ENCODE data around the gene RBM11.
"Not testable (repeated sequence)": the region's sequence is repeated elsewhere in the genome, so short reads cannot be mapped to it uniquely, and the experiment has no call there.

Gene RBM11

GRCh38 chr21:14215971-14216641 is at the start of gene RBM11:
RBM11 (plus strand) TSS chr21:14216157; CDS start chr21:14216187, 30 bp downstream.
- Histone ChIP-seq H3K27ac (ENCODE audit: low read depth, low read length) (no peak within 1 kb of the TSS), H3K4me3 (ENCODE audit: low read depth in 1 of 2, low read length in 2 of 2) (peak within 1 kb of the TSS; percentile 79 to 95), H3K9me3 (ENCODE audit: control insufficient read depth in 1 of 2, low read length in 2 of 2) (no peaks in the 10 kb centered on the region), H3K27me3 (ENCODE audit: control insufficient read depth in 1 of 2, insufficient read depth in 2 of 2, low read length in 2 of 2) (peaks cover 0 to 4% of the 10 kb centered on the region in 2 donors), H3K4me1 (ENCODE audit: control insufficient read depth in 1 of 2, insufficient read depth in 2 of 2, low read length in 2 of 2) (no peaks in the 10 kb centered on the region), H3K9ac (ENCODE audit: low read depth in 1 of 2, low read length in 2 of 2) (peak within 1 kb of the TSS in 1 of 2 donors; percentile 54), H3K36me3 (ENCODE audit: control insufficient read depth in 1 of 2, insufficient read depth in 2 of 2, low read length in 2 of 2) (no peaks in the 10 kb centered on the region)

- H3K4me3 ChIP-seq (ENCODE audit: low read depth in 1 of 2, low read length in 2 of 2); H3K4me1 ChIP-seq (ENCODE audit: control insufficient read depth in 1 of 2, insufficient read depth in 2 of 2, low read length in 2 of 2): not testable (repeated sequence)
These were observed 49.3 kb upstream of the RBM11 start for GRCh38 chr21:14166463-14167223.

GRCh38 chr21:14206222-14206621 is 9.7 kb upstream of the RBM11 start:
- H3K4me3 ChIP-seq (ENCODE audit: low read depth in 1 of 2, low read length in 2 of 2), result no peak overlapping the region

More at GRCh38 chr21:14166463-14167223, 49.3 kb upstream of the RBM11 start:
- H3K27me3 ChIP-seq (ENCODE audit: control insufficient read depth in 1 of 2, insufficient read depth in 2 of 2, low read length in 2 of 2); H3K36me3 ChIP-seq (ENCODE audit: control insufficient read depth in 1 of 2, insufficient read depth in 2 of 2, low read length in 2 of 2); H3K9ac ChIP-seq (ENCODE audit: low read depth in 1 of 2, low read length in 2 of 2); H3K27ac ChIP-seq (ENCODE audit: low read depth, low read length); H3K9me3 ChIP-seq (ENCODE audit: control insufficient read depth in 1 of 2, low read length in 2 of 2): not testable (repeated sequence)

GRCh38 chr21:14210738-14211137 is 5.2 kb upstream of the RBM11 start, which contains the start of gene LIPI:
LIPI (minus strand) TSS chr21:14210955; CDS start chr21:14210845, 110 bp downstream.
- Histone ChIP-seq H3K9ac (ENCODE audit: low read depth in 1 of 2, low read length in 2 of 2) (no peak within 1 kb of the TSS), H3K36me3 (ENCODE audit: control insufficient read depth in 1 of 2, insufficient read depth in 2 of 2, low read length in 2 of 2) (no peaks in the 10 kb centered on the region), H3K4me1 (ENCODE audit: control insufficient read depth in 1 of 2, insufficient read depth in 2 of 2, low read length in 2 of 2) (no peaks in the 10 kb centered on the region), H3K27me3 (ENCODE audit: control insufficient read depth in 1 of 2, insufficient read depth in 2 of 2, low read length in 2 of 2) (peaks cover 0 to 4% of the 10 kb centered on the region in 2 donors), H3K4me3 (ENCODE audit: low read depth in 1 of 2, low read length in 2 of 2) (no peak within 1 kb of the TSS), H3K9me3 (ENCODE audit: control insufficient read depth in 1 of 2, low read length in 2 of 2) (no peaks in the 10 kb centered on the region), H3K27ac (ENCODE audit: low read depth, low read length) (no peak within 1 kb of the TSS)

More at GRCh38 chr21:14206222-14206621, 9.7 kb upstream of the RBM11 start:
- Histone ChIP-seq H3K4me1 (ENCODE audit: control insufficient read depth in 1 of 2, insufficient read depth in 2 of 2, low read length in 2 of 2) (no peaks in the 10 kb centered on the region), H3K27ac (ENCODE audit: low read depth, low read length) (no peak overlapping the region), H3K9me3 (ENCODE audit: control insufficient read depth in 1 of 2, low read length in 2 of 2) (no peaks in the 10 kb centered on the region), H3K27me3 (ENCODE audit: control insufficient read depth in 1 of 2, insufficient read depth in 2 of 2, low read length in 2 of 2) (no peaks in the 10 kb centered on the region), H3K9ac (ENCODE audit: low read depth in 1 of 2, low read length in 2 of 2) (no peak overlapping the region), H3K36me3 (ENCODE audit: control insufficient read depth in 1 of 2, insufficient read depth in 2 of 2, low read length in 2 of 2) (no peaks in the 10 kb centered on the region)

- Histone ChIP-seq H3K27ac (ENCODE audit: low read depth, low read length) (no peak overlapping the region), H3K9ac (ENCODE audit: low read depth in 1 of 2, low read length in 2 of 2) (no peak overlapping the region), H3K36me3 (ENCODE audit: control insufficient read depth in 1 of 2, insufficient read depth in 2 of 2, low read length in 2 of 2) (no peaks in the 10 kb centered on the region), H3K9me3 (ENCODE audit: control insufficient read depth in 1 of 2, low read length in 2 of 2) (no peaks in the 10 kb centered on the region), H3K27me3 (ENCODE audit: control insufficient read depth in 1 of 2, insufficient read depth in 2 of 2, low read length in 2 of 2) (peaks cover 0 to 4% of the 10 kb centered on the region in 2 donors), H3K4me1 (ENCODE audit: control insufficient read depth in 1 of 2, insufficient read depth in 2 of 2, low read length in 2 of 2) (no peaks in the 10 kb centered on the region), H3K4me3 (ENCODE audit: low read depth in 1 of 2, low read length in 2 of 2) (no peak overlapping the region)
These were observed 2.8 kb upstream of the RBM11 start for GRCh38 chr21:14213164-14213563.

GRCh38 chr21:14223365-14223764 is 7.4 kb downstream of the RBM11 start:
- H3K27ac ChIP-seq (ENCODE audit: low read depth, low read length), result no peak overlapping the region
- H3K27me3 ChIP-seq (ENCODE audit: control insufficient read depth in 1 of 2, insufficient read depth in 2 of 2, low read length in 2 of 2), result no peaks in the 10 kb centered on the region
- no peak overlapping the region for H3K4me3 ChIP-seq (ENCODE audit: low read depth in 1 of 2, low read length in 2 of 2)

GRCh38 chr21:14229399-14229798 is 13.4 kb downstream of the RBM11 start:
- H3K36me3 ChIP-seq (ENCODE audit: control insufficient read depth in 1 of 2, insufficient read depth in 2 of 2, low read length in 2 of 2), result no peaks in the 10 kb centered on the region
- H3K27me3 ChIP-seq (ENCODE audit: control insufficient read depth in 1 of 2, insufficient read depth in 2 of 2, low read length in 2 of 2), result no peaks in the 10 kb centered on the region
- no peaks in the 10 kb centered on the region for H3K4me1 ChIP-seq (ENCODE audit: control insufficient read depth in 1 of 2, insufficient read depth in 2 of 2, low read length in 2 of 2)
- H3K9ac ChIP-seq (ENCODE audit: low read depth in 1 of 2, low read length in 2 of 2), result no peak overlapping the region
- H3K27ac ChIP-seq (ENCODE audit: low read depth, low read length), result no peak overlapping the region
- H3K9me3 ChIP-seq (ENCODE audit: control insufficient read depth in 1 of 2, low read length in 2 of 2), result peaks cover 6 to 18% of the 10 kb centered on the region in 2 donors
- no peak overlapping the region for H3K4me3 ChIP-seq (ENCODE audit: low read depth in 1 of 2, low read length in 2 of 2)

More at GRCh38 chr21:14223365-14223764, 7.4 kb downstream of the RBM11 start:
- H3K4me1 ChIP-seq (ENCODE audit: control insufficient read depth in 1 of 2, insufficient read depth in 2 of 2, low read length in 2 of 2), result no peaks in the 10 kb centered on the region
- no peaks in the 10 kb centered on the region for H3K36me3 ChIP-seq (ENCODE audit: control insufficient read depth in 1 of 2, insufficient read depth in 2 of 2, low read length in 2 of 2)
- H3K9ac ChIP-seq (ENCODE audit: low read depth in 1 of 2, low read length in 2 of 2), result no peak overlapping the region
- peaks cover 0 to under 1% of the 10 kb centered on the region in 2 donors for H3K9me3 ChIP-seq (ENCODE audit: control insufficient read depth in 1 of 2, low read length in 2 of 2)

- Histone ChIP-seq H3K27me3 (ENCODE audit: control insufficient read depth in 1 of 2, insufficient read depth in 2 of 2, low read length in 2 of 2) (no peaks in the 10 kb centered on the region), H3K9ac (ENCODE audit: low read depth in 1 of 2, low read length in 2 of 2) (no peak overlapping the region), H3K36me3 (ENCODE audit: control insufficient read depth in 1 of 2, insufficient read depth in 2 of 2, low read length in 2 of 2) (no peaks in the 10 kb centered on the region), H3K9me3 (ENCODE audit: control insufficient read depth in 1 of 2, low read length in 2 of 2) (no peaks in the 10 kb centered on the region), H3K4me1 (ENCODE audit: control insufficient read depth in 1 of 2, insufficient read depth in 2 of 2, low read length in 2 of 2) (no peaks in the 10 kb centered on the region), H3K4me3 (ENCODE audit: low read depth in 1 of 2, low read length in 2 of 2) (no peak overlapping the region), H3K27ac (ENCODE audit: low read depth, low read length) (no peak overlapping the region)
These were observed 19.1 kb downstream of the RBM11 start for GRCh38 chr21:14235101-14235500.

- no peaks in the 10 kb centered on the region for H3K9me3 ChIP-seq (ENCODE audit: control insufficient read depth in 1 of 2, low read length in 2 of 2)
- no peaks in the 10 kb centered on the region for H3K27me3 ChIP-seq (ENCODE audit: control insufficient read depth in 1 of 2, insufficient read depth in 2 of 2, low read length in 2 of 2)
- H3K9ac ChIP-seq (ENCODE audit: low read depth in 1 of 2, low read length in 2 of 2), result no peak overlapping the region
- H3K4me3 ChIP-seq (ENCODE audit: low read depth in 1 of 2, low read length in 2 of 2), result no peak overlapping the region
- no peaks in the 10 kb centered on the region for H3K36me3 ChIP-seq (ENCODE audit: control insufficient read depth in 1 of 2, insufficient read depth in 2 of 2, low read length in 2 of 2)
- H3K4me1 ChIP-seq (ENCODE audit: control insufficient read depth in 1 of 2, insufficient read depth in 2 of 2, low read length in 2 of 2), result no peaks in the 10 kb centered on the region
- H3K27ac ChIP-seq (ENCODE audit: low read depth, low read length), result no peak overlapping the region
These were observed 20.2 kb downstream of the RBM11 start for GRCh38 chr21:14236180-14236579.

- Histone ChIP-seq H3K4me1 (ENCODE audit: control insufficient read depth in 1 of 2, insufficient read depth in 2 of 2, low read length in 2 of 2) (no peaks in the 10 kb centered on the region), H3K36me3 (ENCODE audit: control insufficient read depth in 1 of 2, insufficient read depth in 2 of 2, low read length in 2 of 2) (no peaks in the 10 kb centered on the region), H3K4me3 (ENCODE audit: low read depth in 1 of 2, low read length in 2 of 2) (no peak overlapping the region), H3K9me3 (ENCODE audit: control insufficient read depth in 1 of 2, low read length in 2 of 2) (no peaks in the 10 kb centered on the region), H3K27ac (ENCODE audit: low read depth, low read length) (no peak overlapping the region), H3K27me3 (ENCODE audit: control insufficient read depth in 1 of 2, insufficient read depth in 2 of 2, low read length in 2 of 2) (no peaks in the 10 kb centered on the region), H3K9ac (ENCODE audit: low read depth in 1 of 2, low read length in 2 of 2) (no peak overlapping the region)
These were observed 23.3 kb downstream of the RBM11 start for GRCh38 chr21:14239281-14239680.
